HG02981 (cell line): ENCODE data around the gene RSPH4A.
"Not testable (repeated sequence)": the region's sequence is repeated elsewhere in the genome, so short reads cannot be mapped to it uniquely, and the experiment has no call there.

Experiments used
- ATAC-seq: cut with Tn5 transposase; IDR thresholded peaks from one replicate; pipeline ENCODE4 v1.9.1; 2021; ENCODE audit warnings: mild to moderate bottlenecking, moderate library complexity; ENCODE audit not compliant: unreplicated experiment

Gene RSPH4A

DNA sequence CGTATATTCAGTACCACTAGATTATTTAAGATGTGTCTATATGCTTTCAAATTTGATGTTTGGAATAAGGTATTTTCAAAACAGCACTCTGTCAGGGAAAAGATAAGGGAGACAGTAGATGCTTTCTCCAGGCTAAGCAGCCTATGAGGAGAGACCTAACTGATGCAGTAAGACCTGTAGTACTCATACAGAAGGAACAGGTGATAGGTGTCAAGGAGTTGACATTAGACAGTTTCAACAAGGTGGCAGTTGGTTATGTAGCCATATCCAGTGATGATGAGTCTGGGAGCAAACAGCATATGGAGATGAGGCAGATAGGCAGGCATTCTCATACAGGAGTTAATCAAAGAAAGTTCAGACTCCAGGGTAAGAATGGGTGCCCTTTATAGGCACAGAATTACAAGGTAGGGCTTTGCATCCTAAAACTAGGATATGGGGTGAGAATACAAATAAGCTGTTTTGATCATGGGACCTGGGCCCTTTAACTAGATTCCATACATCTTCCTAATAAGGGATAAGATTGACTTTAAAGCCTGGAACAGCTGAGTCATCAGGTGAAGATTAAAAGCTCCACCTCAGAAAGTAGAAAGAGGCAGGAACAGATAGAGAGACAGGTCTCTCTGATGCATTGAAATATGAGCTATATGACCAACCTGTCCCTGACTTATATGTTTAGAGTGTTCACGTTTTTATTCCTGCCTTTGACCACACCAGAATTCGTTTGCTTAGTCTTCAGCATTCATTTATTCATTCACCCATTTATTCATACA is 7.9 kb downstream of the RSPH4A start:
- ATAC-seq, result no peak

DNA sequence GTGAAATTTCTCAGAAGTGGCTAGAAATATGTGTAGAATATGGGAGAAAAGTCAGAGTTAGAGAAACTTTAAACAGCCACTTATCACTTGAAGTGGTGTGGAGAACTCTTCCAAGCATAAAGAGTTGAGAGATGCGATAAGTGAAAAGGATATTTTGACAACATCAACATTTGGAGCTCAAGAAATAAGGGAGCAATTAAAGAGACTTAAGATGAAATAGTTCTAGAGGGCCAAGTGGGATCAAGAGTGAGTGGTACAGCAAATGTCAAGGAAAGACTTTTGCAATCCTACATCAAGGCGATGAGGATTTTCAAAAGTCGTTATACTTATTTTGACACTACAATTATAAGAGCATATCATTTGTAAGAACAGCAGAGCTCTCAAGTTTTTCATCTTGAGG is 9.6 kb downstream of the RSPH4A start:
- ATAC-seq, result no peak

GRCh38 chr6:116629563-116629981 is 13.3 kb downstream of the RSPH4A start:
- no peak for ATAC-seq

GRCh38 chr6:116631379-116631990 is 15.2 kb downstream of the RSPH4A start:
- peak; percentile 66 for ATAC-seq

DNA sequence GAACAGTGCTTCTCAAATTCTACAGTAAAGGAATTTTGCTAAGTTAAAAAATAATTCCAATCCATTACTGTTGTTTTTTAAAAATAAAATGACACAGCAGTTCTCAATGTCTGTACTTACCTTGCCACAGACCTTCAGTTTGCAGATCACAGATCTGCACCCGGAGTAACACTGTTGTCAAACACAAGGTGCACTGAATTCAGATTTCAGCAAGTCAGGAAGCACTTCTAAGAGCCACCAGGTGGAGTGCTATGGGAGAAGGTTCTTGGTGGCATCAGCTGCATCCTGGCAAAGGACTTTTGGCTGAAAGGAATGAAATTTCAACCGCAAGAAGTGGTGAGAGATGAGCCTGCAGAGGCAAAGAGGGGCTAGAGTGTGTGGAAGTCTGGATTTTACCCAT is 17.4 kb downstream of the RSPH4A start:
- no peak for ATAC-seq

DNA sequence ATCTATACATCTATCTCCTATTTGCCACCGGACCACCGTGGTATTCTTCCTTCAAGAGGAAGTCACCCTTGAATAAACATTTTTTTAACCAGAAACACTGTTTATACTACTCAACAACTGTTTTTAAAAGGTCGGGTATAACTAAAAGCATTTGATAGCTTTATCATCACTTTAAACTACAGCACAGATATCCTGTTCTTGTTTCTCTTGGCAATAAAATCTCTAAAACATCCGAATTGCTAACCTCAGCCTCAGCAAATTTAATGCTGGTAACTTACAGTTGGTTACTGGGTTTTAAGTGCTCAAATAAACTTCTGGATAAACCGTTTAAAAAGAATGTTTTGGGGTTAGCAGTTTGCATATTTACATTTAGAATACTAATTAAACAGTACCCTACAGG is 31.9 kb downstream of the RSPH4A start:
- ATAC-seq, result no peak

GRCh38 chr6:116649129-116649528 is 32.9 kb downstream of the RSPH4A start:
- ATAC-seq, result no peak

GRCh38 chr6:116651916-116652315 is 35.6 kb downstream of the RSPH4A start:
- ATAC-seq, result no peak

- no peak for ATAC-seq
Observed at GRCh38 chr6:116661594-116661993, 45.3 kb downstream of the RSPH4A start.

DNA sequence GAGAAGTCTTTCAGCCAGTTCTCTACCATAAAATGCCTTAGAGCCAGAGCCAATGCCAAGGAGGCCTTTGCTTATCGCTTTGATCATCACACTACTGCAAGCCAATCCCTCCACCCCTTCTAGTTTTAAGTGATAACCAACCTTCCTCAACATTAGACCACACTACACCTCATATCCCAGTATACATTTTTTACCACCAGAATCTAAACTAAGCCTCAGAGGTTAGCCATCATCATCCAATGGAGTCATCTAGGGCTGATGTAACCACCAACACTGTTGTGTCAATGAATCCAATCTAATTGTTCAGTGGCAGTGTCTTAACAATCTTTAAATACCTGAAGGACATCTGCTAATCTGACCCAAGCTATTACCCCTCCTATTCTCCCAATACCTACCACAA is 45.9 kb downstream of the RSPH4A start:
- no peak for ATAC-seq

GRCh38 chr6:116663308-116663707 is 47.0 kb downstream of the RSPH4A start:
- ATAC-seq, result no peak

DNA sequence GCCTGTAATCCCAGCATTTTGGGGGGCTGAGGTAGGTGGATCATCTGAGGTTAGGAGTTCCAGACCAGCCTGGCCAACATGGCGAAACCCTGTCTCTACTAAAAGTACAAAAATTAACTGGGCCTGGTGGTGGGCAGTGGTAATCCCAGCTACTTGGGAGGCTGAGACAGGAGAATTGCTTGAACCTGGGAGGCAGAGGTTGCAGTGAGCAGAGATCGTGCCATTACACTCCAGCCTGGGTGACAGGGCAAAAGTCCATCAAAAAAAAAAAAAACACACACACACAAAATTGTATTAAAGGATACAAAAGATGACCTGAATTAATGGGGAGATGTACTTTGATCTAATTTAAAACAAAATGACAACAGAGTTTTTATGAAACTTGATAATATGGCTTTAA is 47.9 kb downstream of the RSPH4A start:
- ATAC-seq, result not testable (repeated sequence)

DNA sequence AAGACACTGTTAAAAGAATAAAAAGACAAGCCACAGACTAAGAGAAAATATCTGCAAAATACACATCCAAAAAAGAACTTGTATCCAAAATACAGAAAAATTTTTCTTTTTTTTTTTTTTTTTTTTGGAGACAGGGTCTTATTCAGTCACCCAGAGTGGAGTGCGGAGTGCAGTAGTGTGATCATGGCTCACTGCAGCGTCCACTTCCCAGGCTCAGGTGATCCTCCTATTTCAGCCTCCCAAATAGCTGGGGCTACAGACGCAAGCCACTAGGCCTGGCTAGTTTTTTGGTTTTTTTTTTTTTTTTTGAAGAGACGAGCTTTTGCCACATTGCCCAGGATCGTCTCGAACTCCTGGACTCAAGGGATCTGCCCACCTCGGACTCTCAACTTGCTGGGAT is 49.2 kb downstream of the RSPH4A start:
- ATAC-seq, result no peak

GRCh38 chr6:116666869-116667268 is 50.6 kb downstream of the RSPH4A start:
- ATAC-seq, result peak; percentile 29

- ATAC-seq, result no peak
Observed at GRCh38 chr6:116667623-116668022, 51.3 kb downstream of the RSPH4A start.

- ATAC-seq, result no peak
Observed at GRCh38 chr6:116672306-116672705, 56.0 kb downstream of the RSPH4A start.

- ATAC-seq, result no peak
Observed at GRCh38 chr6:116676021-116676420, 59.7 kb downstream of the RSPH4A start.

- ATAC-seq, result peak; percentile 94
Observed at GRCh38 chr6:116680880-116681672, 64.8 kb downstream of the RSPH4A start, which contains the start of gene KPNA5. Gene KPNA5 (plus strand): TSS chr6:116681211. CDS start chr6:116681335, 124 bp downstream.

DNA sequence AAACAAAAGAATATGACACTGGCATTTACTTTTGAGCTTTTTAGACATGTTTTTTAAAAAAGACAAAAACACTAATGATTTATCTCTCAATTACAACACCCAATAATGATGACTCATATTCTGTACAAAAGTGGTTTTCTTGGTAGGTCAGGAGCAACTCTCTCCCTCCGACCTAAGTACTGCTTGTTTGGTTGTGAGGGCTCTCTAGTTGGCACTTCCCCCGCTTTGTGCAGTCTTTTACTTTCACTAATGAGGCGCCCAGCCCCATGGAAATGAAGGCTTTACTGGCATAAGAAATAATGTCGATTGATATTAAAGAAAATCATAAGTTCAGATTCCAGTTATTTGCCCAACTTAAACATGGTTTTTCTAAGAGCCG is 66.0 kb downstream of the RSPH4A start:
- ATAC-seq, result peak; percentile 33
